Amniotic stem cell (primary cell): ENCODE data around the gene TBC1D22A.

Source experiments
- DNase-seq: peaks from one replicate; lab custom pipeline; 2025; lab: John Stamatoyannopoulos, UW

The TBC1D22A gene

DNA sequence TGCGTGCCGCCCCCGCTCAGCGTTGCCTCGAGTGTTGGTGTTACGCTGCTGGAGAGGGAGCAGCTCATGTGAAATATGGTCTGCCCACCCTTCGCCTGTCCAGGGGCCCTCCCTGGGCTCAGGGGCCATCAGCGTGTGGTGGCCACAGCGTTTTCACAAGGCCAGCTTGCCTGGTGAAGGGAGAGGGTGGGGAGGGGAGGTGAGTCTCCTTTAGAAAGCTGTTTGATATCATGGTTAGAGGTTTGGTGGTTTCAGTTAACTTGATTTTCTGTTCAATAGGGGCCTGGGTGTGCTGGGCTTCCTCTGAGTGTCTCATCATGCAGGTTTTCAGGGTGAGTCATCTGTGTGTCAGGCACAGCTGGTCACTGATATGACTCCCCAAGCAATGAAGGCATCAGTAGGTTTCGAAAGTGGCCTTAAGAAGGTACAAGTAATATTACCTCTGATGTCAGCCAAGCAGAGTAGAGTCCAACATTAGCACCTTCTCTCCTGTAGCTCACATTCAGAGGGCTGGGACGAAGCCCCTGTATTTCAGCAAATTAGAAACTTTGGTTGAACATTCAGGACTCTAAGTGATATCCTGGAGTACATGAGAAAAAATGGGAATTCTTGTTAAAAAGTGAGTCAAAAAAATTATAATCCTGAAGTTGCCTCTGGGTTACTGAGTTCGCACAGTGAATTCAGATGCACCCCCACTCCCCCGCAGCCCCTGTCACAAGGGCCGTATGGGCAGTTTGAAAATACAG is 172.5 kb downstream of the TBC1D22A start:
- DNase-seq: peak; percentile 58

DNA sequence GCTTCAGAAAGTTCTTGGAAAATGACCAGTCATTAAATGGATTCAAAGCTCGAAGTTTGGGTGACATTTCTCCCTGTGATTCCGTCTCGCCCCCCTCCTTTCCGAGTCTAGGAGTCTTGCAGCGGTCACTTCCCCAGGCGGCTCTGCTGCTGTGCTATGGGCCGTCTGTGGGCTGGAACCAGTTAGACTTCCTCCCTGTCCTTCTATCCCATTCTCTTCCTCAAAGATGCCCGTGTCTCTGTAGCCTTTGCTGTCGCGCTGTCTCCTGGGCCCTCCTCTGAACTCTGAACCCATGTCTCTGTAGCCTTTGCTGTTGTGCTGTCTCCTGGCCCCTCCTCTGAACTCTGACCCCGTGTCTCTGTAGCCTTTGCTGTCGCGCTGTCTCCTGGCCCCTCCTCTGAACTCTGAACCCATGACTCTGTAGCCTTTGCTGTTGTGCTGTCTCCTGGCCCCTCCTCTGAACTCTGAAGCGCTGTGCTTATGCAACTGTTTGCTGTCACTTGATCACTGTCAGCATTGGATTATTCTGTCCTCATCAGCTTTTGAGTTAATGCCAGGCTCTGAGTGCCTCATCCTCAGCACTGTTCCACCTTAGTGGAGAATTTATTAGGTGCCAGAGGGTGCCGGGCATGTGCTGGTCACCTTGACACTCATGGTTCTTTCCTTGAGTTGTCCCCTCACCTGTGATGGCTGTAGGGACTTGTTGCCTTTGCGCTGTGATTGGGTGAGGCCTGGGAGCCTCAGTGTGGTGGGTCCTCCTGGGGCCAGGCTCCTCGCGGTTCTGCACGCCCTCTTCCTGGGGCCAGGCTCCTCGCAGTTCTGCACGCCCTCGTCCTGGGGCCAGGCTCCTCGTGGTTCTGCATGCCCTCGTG is 173.3 kb downstream of the TBC1D22A start:
- no peak for DNase-seq

DNA sequence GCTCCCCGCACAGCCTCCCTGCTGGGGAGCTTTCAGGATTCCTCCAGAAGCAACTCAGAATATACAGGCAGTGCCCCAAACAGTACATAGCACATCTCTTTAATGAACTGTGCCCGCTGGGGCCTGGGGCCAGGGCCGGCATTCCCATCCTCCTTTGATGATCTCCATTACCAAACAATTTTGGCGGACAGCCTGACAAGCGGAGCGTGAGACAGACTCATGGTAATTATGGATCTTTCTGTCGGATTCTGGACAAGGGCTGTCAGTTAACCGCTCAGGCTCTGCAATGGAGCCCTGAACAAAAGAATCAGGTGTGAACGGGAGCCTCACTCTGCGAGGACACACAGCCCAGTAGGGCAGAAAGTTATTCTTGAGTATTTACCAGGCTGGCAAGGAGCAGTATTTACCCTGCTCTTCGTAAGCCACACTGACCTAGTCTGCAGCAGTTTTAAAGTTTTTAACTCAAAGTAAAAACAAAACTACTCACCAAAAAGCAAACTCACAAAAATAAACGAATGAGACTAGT is 174.0 kb downstream of the TBC1D22A start:
- DNase-seq: no peak

DNA sequence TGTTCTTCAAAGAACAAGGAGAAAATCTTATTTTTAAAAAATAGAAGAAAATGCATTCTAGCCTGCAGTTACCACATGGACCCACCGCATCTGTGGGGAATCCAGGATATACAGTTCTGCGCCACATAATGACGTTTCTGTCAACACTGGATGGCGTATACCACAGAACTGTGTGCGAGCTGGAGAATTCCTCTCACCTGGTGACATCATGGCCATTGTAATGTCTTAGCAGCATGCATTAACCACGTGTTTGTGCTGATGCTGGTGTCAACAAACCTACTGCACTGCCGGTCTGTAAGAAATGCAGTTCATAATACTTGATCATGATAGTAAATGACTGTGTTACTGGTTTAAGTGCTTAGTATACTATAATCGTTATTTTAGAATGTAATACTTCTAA is 174.7 kb downstream of the TBC1D22A start:
- DNase-seq: no peak

- DNase-seq: no peak
Observed at GRCh38 chr22:46937939-46938338, 175.5 kb downstream of the TBC1D22A start.

GRCh38 chr22:46941968-46942798 is 179.7 kb downstream of the TBC1D22A start:
- DNase-seq: no peak

DNA sequence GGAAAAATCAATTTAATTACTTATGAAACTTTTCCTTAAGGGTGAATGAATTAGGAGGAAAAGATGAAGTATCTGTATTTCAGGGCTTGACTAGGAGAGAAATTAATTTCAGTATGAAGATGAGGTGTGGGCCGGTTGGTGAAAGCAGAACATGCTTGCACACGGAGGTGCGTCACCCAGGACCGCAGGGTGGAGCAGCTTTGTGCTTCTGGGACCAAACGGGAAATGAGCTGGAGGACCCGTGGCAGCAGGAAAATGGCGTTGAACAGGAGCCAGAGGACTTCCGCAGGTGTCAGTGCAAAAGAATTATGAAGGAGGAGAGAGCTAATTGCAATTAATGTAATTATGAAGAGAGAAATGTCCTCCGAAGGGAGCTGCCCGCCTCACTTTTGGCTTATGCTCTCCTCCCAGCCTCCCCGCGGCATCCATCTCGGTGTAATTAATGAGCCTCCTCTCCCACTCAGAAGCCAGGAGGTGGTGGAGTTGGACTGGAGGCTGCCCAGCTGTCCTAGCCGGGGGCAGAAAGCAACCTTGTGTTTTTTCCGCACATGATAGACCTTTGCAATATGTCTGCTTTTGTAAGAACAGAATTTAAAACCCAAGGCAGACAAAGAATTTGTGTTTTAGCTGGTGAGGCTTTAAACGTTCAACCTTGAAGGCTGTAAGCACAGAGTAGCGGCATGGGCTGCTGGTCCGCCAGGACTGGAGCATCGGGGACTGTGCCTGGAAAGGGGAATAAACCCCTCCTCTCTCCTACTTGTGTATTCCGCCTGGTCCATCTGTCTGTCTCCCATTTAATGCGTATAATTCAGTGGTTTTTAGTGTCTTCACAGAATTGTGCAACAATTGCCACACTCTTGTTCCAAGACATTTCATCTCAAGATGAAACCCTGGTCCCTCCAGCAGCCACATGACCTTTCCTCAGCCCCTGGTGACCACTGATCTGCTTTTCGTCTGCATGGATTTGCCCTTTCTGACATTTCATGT is 180.6 kb downstream of the TBC1D22A start:
- no peak for DNase-seq

GRCh38 chr22:46945481-46945880 is 183.0 kb downstream of the TBC1D22A start:
- no peak for DNase-seq

GRCh38 chr22:46946383-46946962 is 184.0 kb downstream of the TBC1D22A start:
- DNase-seq: no peak

DNA sequence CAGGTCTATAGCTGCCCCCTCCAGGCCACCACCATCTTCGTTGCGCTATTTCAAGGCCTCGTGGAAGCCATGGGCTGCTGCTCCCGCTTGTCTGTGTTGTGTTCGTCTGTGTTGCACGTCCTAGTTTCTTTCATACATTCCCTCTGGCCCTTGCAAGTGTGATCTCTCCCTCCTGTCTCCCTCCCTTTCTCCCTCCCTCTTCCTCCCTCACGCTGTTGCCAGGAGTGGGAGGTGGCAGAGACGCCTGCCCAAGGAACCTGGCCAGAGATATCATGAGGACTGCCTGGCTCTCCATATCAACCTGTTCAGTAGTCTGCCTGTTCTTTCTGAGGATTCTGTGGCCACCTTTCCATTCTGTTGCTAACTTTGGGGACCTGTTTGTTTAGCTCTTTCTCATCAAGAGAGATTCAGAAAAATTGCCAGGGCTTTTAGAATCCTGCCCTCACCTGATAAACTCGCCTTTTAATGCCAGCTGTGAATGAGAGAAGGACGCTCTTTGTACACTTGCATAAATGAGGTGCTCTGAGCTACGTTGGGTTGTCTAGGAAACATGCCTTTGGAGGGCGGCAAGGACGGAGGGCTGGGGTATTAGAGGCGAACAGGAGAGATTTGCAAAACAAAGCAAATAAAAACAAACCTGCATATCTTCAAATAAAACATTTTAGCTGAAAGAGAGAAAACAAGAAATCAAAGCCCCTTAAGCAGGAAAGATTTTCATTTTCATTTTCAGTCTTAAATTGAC is 185.2 kb downstream of the TBC1D22A start:
- no peak for DNase-seq

- DNase-seq: no peak
Observed at GRCh38 chr22:46948411-46949144, 186.1 kb downstream of the TBC1D22A start.

- no peak for DNase-seq
Observed at GRCh38 chr22:46951350-46951749, 188.9 kb downstream of the TBC1D22A start.

- no peak for DNase-seq
Observed at GRCh38 chr22:46951973-46952372, 189.5 kb downstream of the TBC1D22A start.

GRCh38 chr22:46953968-46954765 is 191.7 kb downstream of the TBC1D22A start:
- no peak for DNase-seq

GRCh38 chr22:46954781-46955180 is 192.3 kb downstream of the TBC1D22A start:
- no peak for DNase-seq

DNA sequence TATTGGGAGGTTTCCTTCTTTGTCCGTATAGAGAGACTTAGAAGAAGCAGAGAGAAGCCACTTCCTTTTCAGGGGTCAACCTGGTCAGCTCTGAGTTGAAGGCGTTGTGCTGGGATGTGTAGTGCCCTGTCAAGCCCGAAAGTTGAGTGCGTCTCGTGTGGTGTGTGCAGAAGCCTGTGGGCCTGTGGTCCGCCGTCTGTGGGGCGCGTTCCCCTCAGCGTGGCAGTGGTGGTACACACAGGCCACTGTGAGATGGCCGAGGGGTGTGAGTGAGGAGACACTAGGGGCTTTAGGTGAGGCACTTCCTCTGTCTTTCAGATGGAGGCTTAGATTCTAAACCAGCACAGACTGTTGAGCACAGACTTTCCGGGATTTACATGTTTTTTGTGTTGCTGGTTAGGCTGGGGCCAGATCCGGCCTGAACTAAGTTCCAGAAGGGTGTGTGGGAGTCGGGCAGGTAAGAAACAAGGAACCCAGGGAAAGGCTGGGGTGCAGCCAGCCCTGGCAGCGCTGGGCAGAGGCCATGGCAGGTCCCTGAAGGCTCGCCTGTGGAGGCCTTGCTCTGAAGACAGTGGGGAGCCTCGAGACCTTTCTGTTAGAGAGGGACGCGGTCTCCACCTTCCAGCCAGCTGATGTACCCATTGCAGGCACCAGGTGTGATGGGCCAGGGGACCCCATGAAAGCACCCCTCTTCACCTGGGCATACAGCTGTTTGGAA is 194.2 kb downstream of the TBC1D22A start:
- no peak for DNase-seq

GRCh38 chr22:46957521-46957920 is 195.1 kb downstream of the TBC1D22A start:
- DNase-seq: no peak

DNA sequence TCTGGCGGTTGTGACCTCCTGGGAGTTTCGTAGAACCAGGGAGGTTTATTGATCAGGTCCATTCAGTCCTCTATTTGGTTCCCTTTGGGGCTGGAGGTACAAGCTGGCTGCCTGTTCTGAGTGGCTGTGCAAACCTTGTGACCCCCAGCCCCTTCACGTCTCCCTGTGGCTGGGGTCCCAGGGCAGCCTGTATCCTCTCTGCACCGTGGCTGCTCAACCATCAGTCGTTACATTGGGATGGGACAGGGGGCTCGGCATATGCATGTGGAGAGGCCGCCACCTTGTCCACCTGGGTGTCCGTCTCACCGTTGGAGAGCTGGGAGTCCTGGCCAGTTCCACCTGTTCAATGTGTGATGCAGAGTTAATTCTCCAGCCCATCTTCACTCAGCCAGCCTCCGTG is 195.7 kb downstream of the TBC1D22A start:
- DNase-seq: no peak
